Medulla oblongata (tissue), 1 donor: ENCODE data around the gene CMTM8.

Source experiments
- DNase-seq: peaks from one replicate; pipeline ENCODE4 v3.0.0-alpha.2; 2015; ENCODE audit errors: extremely low spot score

The CMTM8 gene

GRCh38 chr3:32229565-32229964 is 8.9 kb upstream of the CMTM8 start:
- no peak for DNase-seq

DNA sequence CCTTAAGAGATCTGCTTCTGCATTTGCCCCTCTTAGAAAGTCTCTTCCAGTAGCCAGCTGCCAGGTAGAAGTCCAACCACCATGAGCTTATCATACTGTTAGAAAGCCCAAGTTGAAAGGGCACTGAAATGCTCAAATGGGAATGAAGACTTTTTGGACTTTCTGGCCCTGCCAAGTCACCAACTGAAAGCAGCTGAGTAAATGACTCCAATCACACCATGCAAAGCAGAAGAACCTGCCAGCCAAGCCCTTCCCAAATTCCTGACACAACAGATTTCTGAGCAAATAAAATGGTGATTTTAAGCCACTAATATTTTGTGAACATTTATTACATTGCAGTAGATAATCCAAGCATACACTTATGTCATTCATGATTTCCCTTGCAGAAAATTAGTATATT is 2.1 kb upstream of the CMTM8 start:
- no peak for DNase-seq

DNA sequence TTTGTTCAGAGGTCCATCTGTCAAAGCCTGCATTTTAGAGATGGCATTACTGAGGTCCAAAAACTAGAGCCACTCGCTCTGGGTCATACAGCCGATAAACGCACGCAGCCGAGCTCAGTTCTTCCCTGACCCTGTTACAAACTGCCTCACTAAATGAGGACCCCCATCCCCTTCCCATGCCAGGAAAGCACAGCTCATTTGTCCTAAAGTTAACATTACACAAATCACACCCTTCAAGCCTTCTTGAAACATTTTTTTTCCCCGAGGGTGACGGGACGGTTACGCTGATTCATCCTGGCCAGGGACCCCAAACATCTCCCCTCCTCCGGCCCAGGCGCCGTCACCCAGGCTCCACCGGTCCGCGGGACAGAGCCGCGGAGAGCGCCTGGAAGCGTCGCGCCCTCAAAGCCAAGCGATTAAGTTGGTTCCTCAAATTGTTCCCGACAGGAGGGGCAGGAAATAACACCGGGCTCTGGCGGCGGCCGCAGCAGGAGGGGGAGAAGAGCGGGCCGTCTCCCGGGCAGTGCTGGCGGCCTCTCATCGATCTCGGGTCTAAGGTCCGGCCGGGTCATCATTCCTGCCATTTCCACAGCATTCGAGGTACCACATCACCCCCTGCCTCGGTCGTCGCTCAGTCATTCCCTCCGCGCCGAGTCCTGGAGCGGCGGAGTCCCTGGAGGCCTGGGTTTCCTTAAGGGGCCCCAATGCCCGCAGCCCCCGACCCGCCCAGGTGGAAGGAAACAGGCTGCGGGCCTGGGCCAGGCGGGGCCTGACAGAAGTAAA is 619 bp upstream of the CMTM8 start:
- no peak for DNase-seq

DNA sequence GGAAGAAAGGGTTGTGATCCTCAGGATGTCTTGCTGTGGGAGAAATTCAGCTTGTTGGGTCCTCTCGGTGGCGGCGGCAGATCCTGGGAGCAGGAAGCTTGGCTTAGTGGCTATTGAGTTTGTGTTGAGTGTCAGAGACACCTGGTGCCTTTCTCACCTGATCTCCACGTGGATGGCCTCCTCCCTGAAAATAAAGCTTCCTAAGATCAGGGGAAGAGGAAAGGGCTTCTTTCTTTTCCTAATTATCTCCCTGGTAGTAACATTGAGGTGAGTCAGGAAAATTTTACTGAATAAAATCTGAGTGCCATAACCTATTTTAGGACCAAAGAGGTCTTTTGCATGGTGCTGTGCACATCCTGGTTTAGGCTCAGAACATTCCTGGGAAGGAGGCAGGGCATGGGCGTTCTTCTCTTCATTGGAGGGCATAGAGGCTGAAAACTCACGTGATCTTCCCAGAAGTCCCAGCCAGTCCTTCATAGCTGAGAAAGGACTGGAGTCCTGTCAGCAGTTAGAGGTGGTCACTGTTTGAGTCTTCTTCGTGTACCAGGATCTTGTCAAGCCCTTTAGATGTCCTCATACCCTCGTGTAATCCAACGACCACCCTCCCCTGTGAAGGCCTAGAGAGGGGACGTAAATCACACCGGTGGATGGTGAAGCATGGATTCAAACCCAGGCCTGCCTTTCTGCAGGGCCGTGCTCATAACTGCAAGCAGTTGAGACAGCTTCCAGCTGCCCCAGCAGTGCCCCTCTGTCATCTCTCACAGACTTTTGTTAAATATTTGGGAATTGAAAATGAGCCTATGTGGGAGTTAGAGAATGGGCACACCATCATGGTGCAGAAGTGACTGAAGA is 1.1 kb downstream of the CMTM8 start:
- no peak for DNase-seq

DNA sequence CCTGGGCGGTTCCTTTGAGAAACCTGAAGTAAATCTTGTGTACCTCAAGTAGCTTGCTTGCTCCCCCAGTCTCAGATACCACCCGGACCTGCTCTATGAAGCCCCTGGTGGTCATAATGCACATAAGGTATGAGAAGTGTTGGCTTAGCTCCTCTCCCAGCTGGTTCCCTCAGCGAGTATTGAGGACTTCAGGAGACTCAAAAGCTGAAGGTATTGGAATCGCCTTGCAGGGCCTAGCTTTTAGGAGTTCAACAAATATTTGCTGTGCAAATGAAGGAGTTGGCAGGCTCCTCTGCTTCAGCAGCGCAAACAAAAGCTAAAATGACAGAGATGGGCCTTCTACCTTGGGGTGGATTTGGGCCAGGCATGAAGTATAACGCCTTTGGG is 1.7 kb downstream of the CMTM8 start:
- no peak for DNase-seq

GRCh38 chr3:32241100-32241499 is 2.6 kb downstream of the CMTM8 start:
- DNase-seq = no peak

DNA sequence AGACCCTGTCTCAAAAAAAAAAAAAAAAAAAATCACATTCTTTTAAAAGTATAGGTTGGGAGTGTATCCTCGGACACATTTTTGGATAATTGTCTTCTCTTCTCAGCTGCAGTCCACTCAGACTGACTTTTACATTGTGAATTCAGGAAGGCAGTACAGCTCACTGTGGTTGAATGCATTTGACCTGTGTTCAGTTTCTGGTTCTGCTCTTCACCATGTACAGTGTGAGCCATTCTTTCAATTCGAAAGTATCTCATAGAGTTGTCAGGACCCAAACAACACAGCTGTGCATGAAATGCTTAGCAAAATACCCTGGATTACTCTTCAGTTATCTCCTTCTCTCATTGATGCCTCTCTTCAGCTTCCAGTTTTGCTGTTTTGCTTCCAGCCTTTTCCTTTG is 5.0 kb downstream of the CMTM8 start:
- DNase-seq = no peak

DNA sequence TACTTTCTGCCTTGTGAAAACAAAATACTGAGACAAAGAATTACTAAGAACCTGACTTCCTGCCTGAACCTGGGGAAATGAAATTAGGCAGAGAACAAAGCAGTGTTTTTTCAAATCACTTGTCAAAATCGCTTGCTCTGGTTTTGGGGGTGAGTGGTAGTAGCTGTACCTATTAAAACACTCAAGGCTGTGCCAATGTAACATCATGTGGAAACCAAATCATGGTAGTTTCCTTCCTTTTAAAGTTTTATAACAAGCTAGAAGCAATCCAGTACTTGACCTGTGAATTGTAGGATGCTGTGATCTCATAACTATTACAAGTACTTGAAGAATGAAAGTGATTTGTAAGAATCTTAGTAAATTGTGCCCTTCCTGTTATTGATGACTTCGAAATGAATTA is 6.7 kb downstream of the CMTM8 start:
- DNase-seq = no peak

- no peak for DNase-seq
Observed at GRCh38 chr3:32246079-32246675, 7.7 kb downstream of the CMTM8 start.

DNA sequence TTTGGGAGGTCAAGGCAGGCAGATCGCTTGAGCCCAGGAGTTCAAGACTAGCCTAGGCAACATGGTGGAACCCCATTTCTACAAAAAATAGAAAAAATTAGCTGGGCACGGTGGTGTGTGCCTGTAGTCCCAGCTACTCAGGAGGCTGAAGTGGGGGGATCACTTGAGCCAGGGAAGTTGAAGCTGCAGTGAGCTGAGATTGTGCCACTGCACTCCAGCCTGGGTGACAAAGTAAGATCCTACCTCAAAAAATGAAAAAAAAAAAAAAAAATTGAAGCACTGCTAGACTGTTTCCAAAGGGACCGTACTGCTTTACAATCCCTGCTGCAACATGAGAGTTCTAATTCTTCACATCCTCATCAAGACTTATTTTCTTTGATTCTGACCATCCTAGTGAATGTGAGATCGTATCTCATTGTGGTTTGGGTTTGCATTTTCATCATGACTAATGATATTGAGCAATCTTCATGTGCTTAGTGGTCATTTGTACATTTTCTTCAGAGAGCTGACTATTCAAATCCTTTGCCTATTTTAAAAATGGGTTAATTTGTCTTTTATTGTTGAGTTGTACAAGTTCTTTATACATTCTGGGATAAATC is 10.8 kb downstream of the CMTM8 start:
- DNase-seq = no peak

DNA sequence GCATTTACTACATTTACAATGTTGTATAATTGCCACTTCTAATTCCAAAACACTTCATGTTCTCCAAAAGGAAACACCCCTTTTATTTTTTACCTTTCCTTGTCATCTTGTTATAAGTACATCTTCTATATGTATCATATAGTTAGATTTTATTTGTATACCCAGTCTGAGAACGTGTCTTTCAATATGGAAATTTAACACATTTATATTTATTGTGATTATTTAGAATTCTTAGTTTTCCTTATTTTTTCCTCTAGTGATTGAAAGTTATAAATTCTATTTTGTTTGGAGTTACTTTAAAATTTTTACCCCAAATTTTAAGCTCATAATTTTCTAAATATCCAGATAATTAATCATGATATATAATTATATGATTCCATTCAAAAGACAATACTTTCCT is 15.8 kb downstream of the CMTM8 start:
- DNase-seq = no peak

DNA sequence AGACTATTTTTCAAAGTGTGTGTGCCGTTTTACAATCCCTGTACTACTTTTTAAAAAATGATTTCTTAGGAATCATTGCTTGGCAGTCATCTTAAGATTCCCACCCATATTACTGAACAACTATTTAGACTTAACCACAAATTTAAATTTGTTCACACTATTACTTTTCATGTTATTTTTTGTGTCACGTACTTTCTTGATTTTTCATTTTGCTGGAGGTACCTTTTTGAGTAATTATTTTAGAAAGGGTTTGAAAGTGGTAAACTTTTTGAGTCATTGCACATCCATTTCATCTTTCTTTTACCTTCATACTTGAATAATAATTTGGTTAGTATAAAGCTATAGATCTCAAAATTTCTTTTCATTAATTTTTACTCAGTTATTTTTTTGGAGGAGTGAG is 16.9 kb downstream of the CMTM8 start:
- no peak for DNase-seq

DNA sequence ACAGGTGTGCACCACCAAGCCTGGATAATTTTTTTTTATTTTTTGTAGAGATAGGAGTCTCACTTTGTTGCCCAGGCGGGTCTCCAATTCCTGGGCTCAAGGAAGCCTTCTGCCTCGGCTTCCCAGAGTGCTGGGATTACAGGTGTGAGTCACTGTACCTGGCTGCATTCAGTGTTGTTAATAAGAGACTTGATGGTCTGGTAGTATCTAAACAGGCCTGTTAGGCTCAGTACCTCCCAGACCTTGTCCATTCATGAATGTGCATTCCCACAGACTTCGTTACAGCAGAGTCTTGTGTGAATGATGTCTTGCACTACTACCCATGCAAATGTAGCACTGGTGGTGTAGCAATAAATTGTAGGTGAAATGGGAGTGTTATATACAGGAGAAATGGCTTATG is 17.7 kb downstream of the CMTM8 start:
- no peak for DNase-seq

GRCh38 chr3:32257042-32257441 is 18.6 kb downstream of the CMTM8 start:
- DNase-seq = no peak

- no peak for DNase-seq
Observed at GRCh38 chr3:32257641-32258438, 19.4 kb downstream of the CMTM8 start.

DNA sequence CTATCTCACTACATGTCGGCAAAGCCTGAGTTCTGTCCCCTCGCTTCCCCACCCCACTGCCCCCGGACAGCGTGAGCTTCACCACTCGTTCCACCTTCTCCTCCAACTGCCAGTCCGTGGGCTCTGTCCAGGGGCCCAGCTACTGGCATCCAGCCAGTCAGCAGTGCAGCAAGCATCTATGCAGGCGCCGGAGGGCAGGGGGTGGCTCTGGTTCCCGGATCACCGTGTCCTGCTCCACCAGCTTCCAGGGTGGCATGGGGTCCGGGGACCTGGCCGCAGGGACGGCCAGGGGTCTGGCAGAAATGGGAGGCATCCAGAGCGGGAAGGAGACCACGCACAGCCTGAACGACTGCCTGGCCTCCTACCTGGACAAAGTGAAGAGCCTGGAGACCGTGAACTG is 20.4 kb downstream of the CMTM8 start:
- DNase-seq = no peak

- no peak for DNase-seq
Observed at GRCh38 chr3:32261545-32261944, 23.1 kb downstream of the CMTM8 start.

- no peak for DNase-seq
Observed at GRCh38 chr3:32262201-32262600, 23.7 kb downstream of the CMTM8 start.

DNA sequence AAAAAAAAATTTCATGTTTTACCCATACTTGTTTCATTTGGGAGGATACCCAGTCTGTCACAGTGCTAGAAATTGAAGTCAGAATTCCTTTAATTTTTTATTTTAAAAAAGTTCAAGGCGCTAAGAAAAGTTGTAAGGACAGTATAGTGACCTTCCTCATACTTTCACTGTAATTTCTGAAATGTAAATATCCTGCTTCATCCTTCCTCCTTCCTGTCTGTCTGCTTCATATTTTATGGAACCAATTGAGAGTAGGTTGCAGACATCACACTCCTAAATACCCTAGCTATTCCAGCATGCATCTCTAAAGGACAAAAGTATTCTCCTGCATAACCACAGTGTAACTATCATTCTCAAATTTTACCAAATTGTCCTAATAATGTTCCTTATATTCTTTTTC is 35.8 kb downstream of the CMTM8 start:
- DNase-seq = no peak

DNA sequence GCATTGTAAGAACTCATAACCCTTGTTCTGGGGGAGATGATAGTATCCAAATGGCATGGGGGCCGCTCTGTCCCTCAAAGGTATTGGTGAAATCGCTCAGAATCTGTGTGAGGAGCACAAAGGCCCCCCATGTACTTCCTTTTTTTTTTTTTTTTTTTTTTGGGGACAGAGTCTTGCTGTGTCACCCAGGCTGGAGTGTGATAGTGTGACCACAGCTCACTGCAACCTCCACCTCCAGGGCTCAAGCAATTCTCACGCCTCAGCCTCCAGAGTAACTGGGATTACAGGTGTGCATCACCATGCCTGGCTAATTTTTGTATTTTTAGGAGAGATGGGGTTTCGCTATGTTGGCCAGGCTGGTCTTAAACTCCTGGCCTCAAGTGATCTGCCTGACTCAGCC is 37.0 kb downstream of the CMTM8 start:
- DNase-seq = no peak

DNA sequence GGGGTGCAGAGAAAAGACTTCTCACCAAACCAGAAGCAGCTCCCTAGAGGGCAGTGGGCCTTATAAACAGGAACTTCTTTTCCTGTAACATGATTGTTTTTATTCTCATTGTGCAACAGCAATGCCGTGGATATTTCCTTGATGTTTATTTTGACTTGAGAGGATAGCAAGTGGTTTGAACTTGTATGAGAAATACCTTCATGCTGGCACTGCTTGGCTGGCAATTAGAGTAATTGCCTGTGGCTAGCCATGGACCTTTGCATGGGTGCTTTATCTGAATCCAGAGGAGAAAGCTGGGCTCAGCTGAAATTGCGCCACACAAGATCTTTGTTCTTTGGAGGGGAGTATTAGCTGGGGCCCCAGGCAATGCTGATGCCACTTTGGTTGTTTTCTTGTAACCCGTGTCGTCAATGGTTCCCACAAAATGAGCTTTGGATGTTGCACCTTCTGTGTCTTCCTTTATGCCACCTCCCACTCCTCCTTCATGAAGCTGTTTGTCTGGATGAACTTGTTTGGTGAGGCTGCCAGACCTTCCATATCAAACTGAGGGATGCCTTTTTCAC is 37.9 kb downstream of the CMTM8 start:
- no peak for DNase-seq
